OCI-LY7 (cell line): ENCODE results near the gene TNC.

ENCODE experiments used
- CTCF ChIP-seq: fragments of 200-600 bp; sonication (generic); conservative IDR thresholded peaks from 2 replicates; pipeline ENCODE4 v1.5.1; 2014; ENCODE audit warnings: mild to moderate bottlenecking, antibody characterized with exemption, low read length, moderate library complexity, mixed read lengths
- EZH2phosphoT487 ChIP-seq: fragments of 200-600 bp; sonication (generic); IDR thresholded peaks from 2 replicates; pipeline ENCODE4 v1.6.1; 2018; ENCODE audit warnings: low read depth, borderline replicate concordance, mild to moderate bottlenecking, mixed run types, antibody characterized with exemption, low read length, moderate library complexity, mixed read lengths

DNA sequence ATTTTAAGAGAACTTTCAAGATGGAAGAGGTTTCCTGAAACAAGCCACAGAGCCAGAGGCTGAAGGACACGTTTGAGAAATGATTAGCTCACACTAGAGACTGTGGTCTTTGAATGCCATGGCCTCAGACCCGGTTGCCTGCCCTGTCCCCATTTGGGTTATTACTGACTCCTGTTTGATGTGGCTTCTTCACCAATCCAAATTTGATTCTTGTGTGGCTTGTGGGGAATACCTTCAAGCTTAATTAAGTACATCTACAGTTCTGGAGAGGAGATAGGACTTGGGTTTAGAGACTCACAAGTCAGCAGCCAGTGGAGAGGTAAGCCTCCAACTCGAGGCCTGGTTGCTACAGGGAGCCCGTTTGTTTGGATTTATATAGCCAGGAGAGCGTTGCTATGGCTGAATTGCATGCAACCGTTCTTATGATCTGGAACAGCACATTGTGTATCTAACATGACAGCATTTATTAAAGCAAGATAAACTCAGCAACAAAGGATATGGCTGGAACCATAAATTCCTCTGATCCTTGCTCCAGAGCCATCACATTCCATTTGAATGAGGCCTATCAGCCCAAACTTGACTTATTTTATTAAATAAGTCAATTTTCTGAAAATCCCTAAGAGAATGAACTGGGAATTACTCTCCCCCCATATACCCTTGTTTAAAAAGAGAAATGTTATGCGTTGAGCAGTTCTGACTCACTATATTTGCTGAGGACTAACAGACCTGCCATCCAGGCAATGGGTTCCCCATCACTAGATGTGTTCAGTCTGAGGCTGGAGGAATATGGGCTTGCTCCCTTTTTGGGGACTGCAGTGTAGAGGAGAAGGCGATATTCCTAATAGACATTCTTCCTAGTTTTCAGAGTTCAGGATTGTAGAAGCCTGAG is 99.2 kb downstream of the TNC start:
- TF ChIP-seq CTCF, result no peak
- TF ChIP-seq EZH2phosphoT487, result no peak
